Colonic mucosa (tissue), 4 donors: ENCODE data around the gene VIPR2. TPM values are rescaled to one million over a fixed set of nuclear protein-coding genes. Genes with fewer than 3 reads are reported as not detected.
"Not testable (repeated sequence)": the region's sequence is repeated elsewhere in the genome, so short reads cannot be mapped to it uniquely, and the experiment has no call there.

Experiments
- DNase-seq: peaks from one replicate; pipeline ENCODE4 v3.0.0-alpha.2; 2020
- H3K27ac ChIP-seq: fragments of 200-600 bp; one replicate; pipeline ENCODE4 v1.8.0; 2021
- H3K27me3 ChIP-seq: fragments of 200-600 bp; one replicate; pipeline ENCODE4 v1.8.0; 2021
- H3K36me3 ChIP-seq: fragments of 200-600 bp; one replicate; pipeline ENCODE4 v1.8.0; 2021
- H3K4me1 ChIP-seq: fragments of 200-600 bp; one replicate; pipeline ENCODE4 v1.8.0; 2021; ENCODE audit warnings: mild to moderate bottlenecking
- H3K4me3 ChIP-seq: fragments of 200-600 bp; one replicate; pipeline ENCODE4 v1.8.0; 2021
- H3K9ac ChIP-seq, 2 donors: one replicate each; pipeline ENCODE4 v1.7.0; 2013; ENCODE audit warnings: control low read depth in 2 of 2, low read depth in 2 of 2, low read length in 2 of 2
- H3K9me3 ChIP-seq: fragments of 200-600 bp; one replicate; pipeline ENCODE4 v1.8.0; 2021
- CTCF ChIP-seq: fragments of 200-600 bp; IDR thresholded peaks from one replicate; pipeline ENCODE4 v1.8.0; 2022; ENCODE audit warnings: antibody characterized with exemption, mild to moderate bottlenecking
- intact Hi-C: fragments of 100-400 bp; cut with DNase I; formaldehyde crosslinking; loops from one replicate; pipeline ENCODE4 v1.14.1; 2022
- total RNA-seq, 2 donors: library from RNA; stranded (reverse); fragmentation: NEBNext Ultra II Directional in 1 of 2; extraction: Animal tissue kit (Norgen Biotek cat#: 25700) in 1 of 2; gene quantifications; one replicate each; pipeline ENCODE4 v1.2.1, GENCODE V29; 2021
- donor health status: healthy.
- donor health status: DM: no; HTN: no; CAD: no.
- donor health status: DM: no; HTN: no; CAD: no.

The VIPR2 gene
- total RNA-seq, 2 donors from 2014 or later: 0.37 to 1.3 TPM

GRCh38 chr7:159004411-159004810 is 140.3 kb downstream of the VIPR2 start:
- Histone ChIP-seq H3K4me1 (no peaks in the 10 kb centered on the region), H3K4me3 (no peak overlapping the region), H3K27ac (no peak overlapping the region), H3K9ac (no peak overlapping the region), H3K9me3 (no peaks in the 10 kb centered on the region), H3K36me3 (no peaks in the 10 kb centered on the region), H3K27me3 (no peaks in the 10 kb centered on the region)
- no peak for TF ChIP-seq CTCF
- no peak for DNase-seq
- intact Hi-C loops: no loop called here

- H3K27ac ChIP-seq: no peak overlapping the region
- no peaks in the 10 kb centered on the region for H3K9me3 ChIP-seq
- no peaks in the 10 kb centered on the region for H3K27me3 ChIP-seq
- H3K4me3 ChIP-seq: no peak overlapping the region
- H3K9ac ChIP-seq: no peak overlapping the region
- no peaks in the 10 kb centered on the region for H3K4me1 ChIP-seq
- intact Hi-C loops: no loop called here
- DNase-seq: no peak
- no peaks in the 10 kb centered on the region for H3K36me3 ChIP-seq
- no peak for TF ChIP-seq CTCF
Measured at GRCh38 chr7:159001811-159002210, 142.9 kb downstream of the VIPR2 start.

DNA sequence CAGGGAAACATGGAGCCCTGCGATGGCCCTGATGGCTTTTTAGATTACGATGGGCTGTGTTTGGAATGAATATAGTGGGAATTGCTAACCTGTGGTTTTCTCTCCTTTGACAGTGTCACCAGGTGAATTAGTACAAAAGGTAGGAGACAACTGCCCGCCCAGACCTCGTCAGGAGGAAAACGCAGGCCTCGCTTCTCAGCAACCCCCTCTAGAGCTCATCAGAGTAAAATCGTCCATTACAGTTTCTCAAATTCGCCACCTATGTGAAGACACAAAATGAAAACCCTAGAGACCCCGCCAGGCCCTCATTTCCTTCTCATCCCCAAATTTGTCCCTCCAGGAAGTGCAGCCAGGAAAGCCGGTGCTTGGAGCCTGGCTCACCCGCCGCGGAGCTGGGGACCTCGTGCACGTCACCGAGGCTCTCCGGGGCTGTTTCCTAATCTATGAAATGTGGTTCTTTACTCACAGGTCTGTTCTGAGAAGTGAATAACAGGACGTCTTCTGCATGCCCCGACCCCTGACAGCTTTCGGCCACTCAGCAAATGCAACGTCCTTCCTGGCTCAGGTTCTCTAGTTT is 143.7 kb downstream of the VIPR2 start:
- TF ChIP-seq CTCF: no peak
- no peak overlapping the region for H3K9ac ChIP-seq
- H3K27me3 ChIP-seq: no peaks in the 10 kb centered on the region
- intact Hi-C loops: no loop called here
- H3K4me3 ChIP-seq: no peak overlapping the region
- no peaks in the 10 kb centered on the region for H3K4me1 ChIP-seq
- no peaks in the 10 kb centered on the region for H3K9me3 ChIP-seq
- no peak overlapping the region for H3K27ac ChIP-seq
- no peaks in the 10 kb centered on the region for H3K36me3 ChIP-seq
- no peak for DNase-seq

GRCh38 chr7:159000070-159000469 is 144.6 kb downstream of the VIPR2 start:
- intact Hi-C loops: no loop called here
- DNase-seq: no peak
- Histone ChIP-seq H3K4me3 (no peak overlapping the region), H3K4me1 (no peaks in the 10 kb centered on the region), H3K36me3 (no peaks in the 10 kb centered on the region), H3K9me3 (no peaks in the 10 kb centered on the region), H3K27me3 (no peaks in the 10 kb centered on the region), H3K27ac (no peak overlapping the region), H3K9ac (no peak overlapping the region)
- no peak for TF ChIP-seq CTCF

GRCh38 chr7:158999496-158999895 is 145.2 kb downstream of the VIPR2 start:
- TF ChIP-seq CTCF: no peak
- intact Hi-C loops: no loop called here
- no peak for DNase-seq

GRCh38 chr7:158998261-158998660 is 146.4 kb downstream of the VIPR2 start:
- DNase-seq, intact Hi-C loops: not testable (repeated sequence)

More at GRCh38 chr7:158999496-158999895, 145.2 kb downstream of the VIPR2 start:
- no peaks in the 10 kb centered on the region for H3K27me3 ChIP-seq
- no peak overlapping the region for H3K27ac ChIP-seq
- H3K4me1 ChIP-seq: no peaks in the 10 kb centered on the region
- no peaks in the 10 kb centered on the region for H3K36me3 ChIP-seq
- no peak overlapping the region for H3K9ac ChIP-seq
- H3K9me3 ChIP-seq: no peaks in the 10 kb centered on the region
- H3K4me3 ChIP-seq: no peak overlapping the region

More at GRCh38 chr7:158998261-158998660, 146.4 kb downstream of the VIPR2 start:
- not testable (repeated sequence) for H3K9me3 ChIP-seq, H3K27me3 ChIP-seq, H3K4me3 ChIP-seq, H3K4me1 ChIP-seq, H3K9ac ChIP-seq, H3K27ac ChIP-seq, H3K36me3 ChIP-seq
